Measurements from ENCODE around the gene TUBA3E. TPM values are rescaled to one million over a fixed set of nuclear protein-coding genes. Genes with fewer than 3 reads are reported as not detected.
"Not testable (repeated sequence)": the region's sequence is repeated elsewhere in the genome, so short reads cannot be mapped to it uniquely, and the experiment has no call there.

TUBA3E gene
- total RNA-seq, 1 donor from 2014 or later: not detected

DNA sequence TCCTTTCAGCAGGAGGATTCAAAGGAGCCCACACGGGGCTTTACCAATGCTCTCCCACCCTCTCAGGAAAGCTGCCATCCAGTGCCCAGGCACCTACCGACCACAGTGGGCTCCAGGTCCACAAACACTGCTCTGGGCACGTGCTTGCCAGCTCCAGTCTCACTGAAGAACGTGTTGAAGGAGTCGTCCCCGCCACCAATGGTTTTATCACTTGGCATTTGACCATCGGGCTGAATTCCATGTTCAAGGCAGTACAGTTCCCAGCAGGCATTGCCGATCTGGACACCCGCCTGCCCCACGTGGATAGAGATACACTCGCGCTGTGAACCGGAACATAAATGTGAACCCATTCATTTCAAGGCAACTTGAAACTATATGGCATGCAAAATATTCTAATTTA is 2.2 kb downstream of the TUBA3E start:
- not testable (repeated sequence) for DNase-seq (ENCODE audit: low spot score); H3K9me3 Mint-ChIP-seq (ENCODE audit: unreplicated experiment); H3K4me3 Mint-ChIP-seq (ENCODE audit: unreplicated experiment); H3K4me1 Mint-ChIP-seq (ENCODE audit: unreplicated experiment); H3K36me3 Mint-ChIP-seq (ENCODE audit: low read depth, unreplicated experiment); H3K27me3 Mint-ChIP-seq (ENCODE audit: unreplicated experiment); H3K27ac Mint-ChIP-seq (ENCODE audit: unreplicated experiment)

- not testable (repeated sequence) for H3K36me3 Mint-ChIP-seq (ENCODE audit: low read depth, unreplicated experiment); H3K27ac Mint-ChIP-seq (ENCODE audit: unreplicated experiment); H3K4me3 Mint-ChIP-seq (ENCODE audit: unreplicated experiment); DNase-seq (ENCODE audit: low spot score); H3K27me3 Mint-ChIP-seq (ENCODE audit: unreplicated experiment); H3K9me3 Mint-ChIP-seq (ENCODE audit: unreplicated experiment); H3K4me1 Mint-ChIP-seq (ENCODE audit: unreplicated experiment)
These were observed 3.1 kb downstream of the TUBA3E start for GRCh38 chr2:130195089-130195635.

- DNase-seq (ENCODE audit: low spot score); H3K36me3 Mint-ChIP-seq (ENCODE audit: low read depth, unreplicated experiment); H3K27me3 Mint-ChIP-seq (ENCODE audit: unreplicated experiment); H3K4me1 Mint-ChIP-seq (ENCODE audit: unreplicated experiment); H3K9me3 Mint-ChIP-seq (ENCODE audit: unreplicated experiment); H3K27ac Mint-ChIP-seq (ENCODE audit: unreplicated experiment); H3K4me3 Mint-ChIP-seq (ENCODE audit: unreplicated experiment): not testable (repeated sequence)
These were observed 4.4 kb downstream of the TUBA3E start for GRCh38 chr2:130193824-130194223.

GRCh38 chr2:130192451-130192850 is 5.8 kb downstream of the TUBA3E start:
- H3K4me3 Mint-ChIP-seq (ENCODE audit: unreplicated experiment); H3K27me3 Mint-ChIP-seq (ENCODE audit: unreplicated experiment); H3K4me1 Mint-ChIP-seq (ENCODE audit: unreplicated experiment); H3K36me3 Mint-ChIP-seq (ENCODE audit: low read depth, unreplicated experiment); H3K9me3 Mint-ChIP-seq (ENCODE audit: unreplicated experiment); DNase-seq (ENCODE audit: low spot score): not testable (repeated sequence)
- peak overlapping the region; percentile 12 for H3K27ac Mint-ChIP-seq (ENCODE audit: unreplicated experiment)

DNA sequence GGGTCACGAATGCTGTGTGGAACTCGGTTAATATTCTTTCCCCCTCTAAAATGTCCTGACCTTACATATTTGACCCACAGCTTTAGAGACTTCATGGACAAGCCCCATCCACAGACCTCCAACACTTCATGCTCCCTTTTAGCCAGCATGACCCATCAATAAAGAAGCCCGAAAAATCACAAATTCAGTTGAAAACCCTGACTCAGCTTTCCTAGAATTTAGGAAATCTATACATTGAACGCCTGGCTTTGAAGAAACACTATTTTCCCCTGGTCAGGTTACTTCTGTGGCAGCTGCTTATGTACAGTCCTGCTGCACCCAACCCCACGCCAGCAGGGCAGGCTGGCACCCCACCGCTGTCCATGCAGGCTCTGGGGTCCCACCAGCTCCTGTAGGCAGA is 6.9 kb downstream of the TUBA3E start:
- not testable (repeated sequence) for H3K4me1 Mint-ChIP-seq (ENCODE audit: unreplicated experiment); H3K9me3 Mint-ChIP-seq (ENCODE audit: unreplicated experiment); H3K4me3 Mint-ChIP-seq (ENCODE audit: unreplicated experiment); DNase-seq (ENCODE audit: low spot score); H3K36me3 Mint-ChIP-seq (ENCODE audit: low read depth, unreplicated experiment); H3K27me3 Mint-ChIP-seq (ENCODE audit: unreplicated experiment); H3K27ac Mint-ChIP-seq (ENCODE audit: unreplicated experiment)

DNA sequence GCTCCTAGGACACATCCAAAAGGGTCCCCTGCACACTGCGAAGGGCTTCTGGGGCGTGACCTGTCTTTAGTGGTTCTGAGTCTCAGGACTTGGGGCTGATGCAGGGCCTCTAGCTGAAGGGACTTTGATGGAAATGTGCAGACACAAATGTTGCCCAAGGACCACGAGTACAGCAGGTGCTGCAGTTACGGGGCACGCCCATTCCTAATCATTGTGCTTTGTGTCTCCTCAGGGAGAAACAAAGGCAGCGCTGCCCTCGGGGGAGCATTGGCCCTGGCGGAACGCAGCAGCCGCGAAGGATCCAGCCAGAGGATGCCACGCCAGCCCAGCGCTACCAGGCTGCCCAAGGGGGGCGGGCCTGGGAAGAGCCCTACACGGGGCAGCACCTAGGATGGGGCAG is 8.0 kb downstream of the TUBA3E start:
- Mint-ChIP-seq H3K27me3 (ENCODE audit: unreplicated experiment) (no peaks in the 10 kb centered on the region), H3K4me1 (ENCODE audit: unreplicated experiment) (no peaks in the 10 kb centered on the region), H3K36me3 (ENCODE audit: low read depth, unreplicated experiment) (no peaks in the 10 kb centered on the region), H3K27ac (ENCODE audit: unreplicated experiment) (no peak overlapping the region), H3K4me3 (ENCODE audit: unreplicated experiment) (no peak overlapping the region), H3K9me3 (ENCODE audit: unreplicated experiment) (no peaks in the 10 kb centered on the region)
- TF ChIP-seq, protein P1, sequence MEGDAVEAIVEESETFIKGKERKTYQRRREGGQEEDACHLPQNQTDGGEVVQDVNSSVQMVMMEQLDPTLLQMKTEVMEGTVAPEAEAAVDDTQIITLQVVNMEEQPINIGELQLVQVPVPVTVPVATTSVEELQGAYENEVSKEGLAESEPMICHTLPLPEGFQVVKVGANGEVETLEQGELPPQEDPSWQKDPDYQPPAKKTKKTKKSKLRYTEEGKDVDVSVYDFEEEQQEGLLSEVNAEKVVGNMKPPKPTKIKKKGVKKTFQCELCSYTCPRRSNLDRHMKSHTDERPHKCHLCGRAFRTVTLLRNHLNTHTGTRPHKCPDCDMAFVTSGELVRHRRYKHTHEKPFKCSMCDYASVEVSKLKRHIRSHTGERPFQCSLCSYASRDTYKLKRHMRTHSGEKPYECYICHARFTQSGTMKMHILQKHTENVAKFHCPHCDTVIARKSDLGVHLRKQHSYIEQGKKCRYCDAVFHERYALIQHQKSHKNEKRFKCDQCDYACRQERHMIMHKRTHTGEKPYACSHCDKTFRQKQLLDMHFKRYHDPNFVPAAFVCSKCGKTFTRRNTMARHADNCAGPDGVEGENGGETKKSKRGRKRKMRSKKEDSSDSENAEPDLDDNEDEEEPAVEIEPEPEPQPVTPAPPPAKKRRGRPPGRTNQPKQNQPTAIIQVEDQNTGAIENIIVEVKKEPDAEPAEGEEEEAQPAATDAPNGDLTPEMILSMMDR (IDR thresholded peaks at IDR 0.05; ENCODE audit: unreplicated experiment): no peak
- no peak for DNase-seq (ENCODE audit: low spot score)

GRCh38 chr2:130188958-130189357 is 9.3 kb downstream of the TUBA3E start:
- not testable (repeated sequence) for H3K27ac Mint-ChIP-seq (ENCODE audit: unreplicated experiment); H3K4me1 Mint-ChIP-seq (ENCODE audit: unreplicated experiment); H3K36me3 Mint-ChIP-seq (ENCODE audit: low read depth, unreplicated experiment); H3K9me3 Mint-ChIP-seq (ENCODE audit: unreplicated experiment); DNase-seq (ENCODE audit: low spot score); H3K4me3 Mint-ChIP-seq (ENCODE audit: unreplicated experiment); H3K27me3 Mint-ChIP-seq (ENCODE audit: unreplicated experiment)

DNA sequence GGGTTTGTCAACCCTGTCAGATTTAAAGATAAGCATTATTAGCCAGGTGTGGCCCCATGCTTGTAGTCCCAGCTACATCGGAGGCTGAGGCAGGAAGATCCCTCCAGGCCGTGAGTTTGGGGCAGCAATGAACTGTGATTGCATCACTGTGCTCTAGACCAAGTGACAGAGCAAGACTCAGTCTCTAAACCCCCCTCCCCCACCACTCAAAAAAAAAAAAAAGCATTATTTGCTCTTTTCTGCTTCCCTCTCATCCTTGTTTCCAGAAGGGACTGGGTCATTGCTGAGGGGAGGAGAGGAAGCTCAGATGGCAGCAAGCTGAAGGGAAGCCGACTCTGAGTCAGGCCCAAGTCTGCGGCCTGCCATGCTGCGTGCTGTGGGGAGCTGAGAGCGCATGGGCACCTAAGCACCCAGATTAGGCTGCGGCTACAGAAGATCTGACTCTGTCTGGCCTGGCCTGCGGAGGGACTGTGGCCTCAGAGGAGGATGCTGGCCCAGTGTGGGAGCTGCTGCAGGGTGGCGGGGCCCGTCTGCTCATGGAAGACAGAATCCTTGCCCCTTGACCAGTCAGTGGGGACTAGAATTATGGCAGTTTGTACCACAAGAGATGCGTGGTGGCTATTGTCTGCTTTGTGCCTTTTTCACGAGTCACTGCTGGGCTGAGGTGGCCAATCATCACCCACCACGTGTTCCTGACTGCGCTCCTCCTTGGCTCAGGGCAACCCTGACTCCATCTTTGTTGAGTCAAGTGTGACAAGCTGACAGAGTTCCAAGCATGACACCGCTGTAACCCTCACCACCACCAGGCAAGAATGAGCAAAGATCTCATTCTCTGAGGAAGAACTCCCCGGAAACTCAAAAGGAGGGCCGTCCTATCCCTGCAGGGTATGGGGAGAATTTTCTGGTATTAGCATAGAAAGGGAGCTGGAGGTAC is 10.1 kb downstream of the TUBA3E start:
- H3K27me3 Mint-ChIP-seq (ENCODE audit: unreplicated experiment); H3K4me3 Mint-ChIP-seq (ENCODE audit: unreplicated experiment); H3K4me1 Mint-ChIP-seq (ENCODE audit: unreplicated experiment); DNase-seq (ENCODE audit: low spot score); H3K36me3 Mint-ChIP-seq (ENCODE audit: low read depth, unreplicated experiment); H3K9me3 Mint-ChIP-seq (ENCODE audit: unreplicated experiment); H3K27ac Mint-ChIP-seq (ENCODE audit: unreplicated experiment): not testable (repeated sequence)
